AG08396 (cell line): ENCODE measurements around the gene RAX2.
A peak's percentile ranks its signal among the peaks of the same experiment; 100 is the strongest.
"Not testable (repeated sequence)": the region's sequence is repeated elsewhere in the genome, so short reads cannot be mapped to it uniquely, and the experiment has no call there.

ENCODE experiments used
- DNase-seq: peaks from one replicate; pipeline ENCODE4 v3.0.0; 2012; ENCODE audit warnings: low spot score, mixed read lengths

Gene RAX2

GRCh38 chr19:3760871-3761361, 11.1 kb downstream of the RAX2 start:
- no peak for DNase-seq

- no peak for DNase-seq
Measured at GRCh38 chr19:3759482-3760254, 12.4 kb downstream of the RAX2 start.

GRCh38 chr19:3758297-3758696, 13.7 kb downstream of the RAX2 start:
- DNase-seq, result not testable (repeated sequence)

- DNase-seq, result not testable (repeated sequence)
Measured at GRCh38 chr19:3757705-3758104, 14.3 kb downstream of the RAX2 start.

- no peak for DNase-seq
Measured at GRCh38 chr19:3753631-3754410, 18.2 kb downstream of the RAX2 start.

GRCh38 chr19:3752492-3752891, 19.5 kb downstream of the RAX2 start:
- DNase-seq, result no peak

- no peak for DNase-seq
Measured at GRCh38 chr19:3751236-3751635, 20.8 kb downstream of the RAX2 start.

GRCh38 chr19:3750211-3750610, 21.8 kb downstream of the RAX2 start:
- no peak for DNase-seq

GRCh38 chr19:3748965-3749364, 23.1 kb downstream of the RAX2 start:
- DNase-seq, result no peak

GRCh38 chr19:3746371-3747056, 25.5 kb downstream of the RAX2 start:
- DNase-seq, result no peak

GRCh38 chr19:3745363-3746045, 26.5 kb downstream of the RAX2 start:
- DNase-seq, result no peak

- peak; percentile 53 for DNase-seq
Measured at GRCh38 chr19:3743486-3743885, 28.5 kb downstream of the RAX2 start.

- DNase-seq, result no peak
Measured at GRCh38 chr19:3740431-3740830, 31.6 kb downstream of the RAX2 start.

- no peak for DNase-seq
Measured at GRCh38 chr19:3738477-3739220, 33.4 kb downstream of the RAX2 start.

GRCh38 chr19:3737487-3738205, 34.4 kb downstream of the RAX2 start:
- DNase-seq, result no peak

- DNase-seq, result no peak
Measured at GRCh38 chr19:3736106-3736724, 35.8 kb downstream of the RAX2 start.

- DNase-seq, result no peak
Measured at GRCh38 chr19:3734310-3734600, 37.8 kb downstream of the RAX2 start.

GRCh38 chr19:3733549-3734309, 38.3 kb downstream of the RAX2 start:
- no peak for DNase-seq

- no peak for DNase-seq
Measured at GRCh38 chr19:3732108-3732507, 39.9 kb downstream of the RAX2 start.
